Stimulated activated naive CD4-positive, alpha-beta T cell treated with Interleukin-2 at 50 U/mL for 16 hours (primary cell): ENCODE results near the gene RSU1.
"Not testable (repeated sequence)": the region's sequence is repeated elsewhere in the genome, so short reads cannot be mapped to it uniquely, and the experiment has no call there.

Experiments
- DNase-seq: peaks from one replicate; lab custom pipeline; 2025; lab: John Stamatoyannopoulos, UW

RSU1 gene

DNA sequence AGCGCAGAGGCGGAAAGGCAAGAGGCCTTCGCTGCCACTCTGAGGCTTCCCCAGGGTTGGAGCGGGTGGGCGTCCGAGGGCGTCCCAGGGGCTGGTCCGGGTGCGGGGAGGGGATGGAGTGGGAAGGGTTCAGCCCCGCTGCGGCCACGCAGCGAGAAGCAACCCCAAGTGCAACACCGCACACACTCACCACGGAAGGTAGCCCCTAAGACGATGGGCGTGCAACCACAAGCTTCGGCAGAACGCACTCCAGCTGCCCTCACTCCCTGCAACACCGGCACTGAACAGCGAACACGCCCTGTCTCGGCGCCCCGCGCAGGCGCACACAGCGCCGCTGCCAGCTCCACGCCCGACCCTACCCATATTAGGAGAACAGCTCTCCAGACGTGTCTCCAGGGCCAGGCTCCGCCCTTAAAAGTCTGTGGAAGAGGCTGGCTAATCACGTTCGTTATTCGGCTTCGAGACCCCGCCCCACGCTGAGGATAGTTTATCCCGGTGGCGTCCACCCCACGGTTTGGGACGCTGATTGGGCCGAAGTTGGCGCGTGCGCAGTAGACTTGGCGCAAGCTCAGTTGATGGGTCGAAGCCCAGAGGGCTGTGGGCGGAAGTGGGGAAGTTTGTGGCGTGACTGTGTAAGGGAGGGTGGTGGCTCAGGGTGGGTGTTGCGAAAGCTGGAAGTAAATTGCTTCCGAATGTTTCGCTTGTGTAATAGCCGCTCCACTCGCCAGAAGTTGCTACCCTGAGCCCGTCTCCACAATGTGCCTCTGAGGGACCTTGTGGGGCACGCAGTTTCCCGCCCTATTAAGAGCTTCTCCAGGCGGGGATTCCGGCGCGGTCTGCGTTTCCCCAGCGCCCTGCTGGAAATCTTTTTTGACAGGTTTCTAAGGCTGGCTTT, at the start of gene RSU1:
RSU1 (minus strand) TSS at position 300 of the 895 bp plus-strand sequence. CDS start 343 bp downstream, outside the sequence.
- DNase-seq, result peak; percentile 100

DNA sequence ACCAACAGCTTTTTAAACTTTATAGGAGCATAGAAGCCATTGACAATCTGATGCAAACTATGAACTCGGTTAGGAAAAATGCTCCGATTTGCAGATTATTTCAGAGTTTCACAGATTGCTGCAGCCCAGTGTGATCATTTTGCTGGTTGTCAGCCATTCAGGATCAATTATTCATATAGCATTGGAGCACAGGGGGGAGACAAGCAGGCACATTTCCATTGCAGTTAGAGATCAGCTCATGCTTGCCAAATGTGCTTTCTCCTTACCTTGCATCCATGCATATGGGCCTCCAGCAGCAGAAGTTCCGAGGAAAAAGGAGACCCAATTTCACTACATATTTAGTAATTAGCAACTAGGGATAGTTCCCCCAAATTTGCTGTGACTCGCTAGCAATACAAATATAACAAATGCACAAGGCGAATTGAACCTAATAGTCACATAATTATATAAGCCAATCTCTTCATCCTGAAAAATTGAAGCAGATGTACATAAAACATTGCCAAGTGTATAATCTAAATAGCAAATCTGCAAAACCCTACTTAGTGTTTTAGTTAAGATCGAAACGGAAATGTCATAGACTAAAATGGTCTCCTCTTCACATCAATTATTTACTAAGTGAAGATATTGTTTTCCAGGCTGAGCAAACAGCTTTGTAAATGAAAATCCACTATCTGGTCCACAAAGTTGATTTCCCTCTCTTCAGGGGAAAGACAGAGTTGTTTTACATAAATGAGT, 49.5 kb upstream of the RSU1 start:
- DNase-seq, result no peak

DNA sequence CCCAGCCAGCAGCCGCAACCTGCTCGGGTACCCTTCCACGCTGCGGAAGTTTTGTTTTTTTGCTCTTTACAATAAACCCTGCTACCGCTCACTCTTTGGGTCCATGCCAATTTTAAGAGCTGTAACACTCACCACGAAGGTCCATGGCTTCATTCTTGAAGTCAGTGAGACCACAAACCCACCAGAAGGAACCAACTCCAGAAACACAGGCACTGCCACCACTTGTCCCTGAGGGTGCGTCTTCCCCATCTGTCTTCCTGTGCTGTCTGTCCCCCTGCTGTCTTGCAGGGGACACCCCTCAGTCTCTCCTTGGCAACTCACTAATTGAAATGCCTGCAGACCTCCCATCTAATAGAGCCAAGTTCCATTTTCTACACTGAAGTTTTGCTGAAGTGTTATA, 48.5 kb upstream of the RSU1 start:
- no peak for DNase-seq

DNA sequence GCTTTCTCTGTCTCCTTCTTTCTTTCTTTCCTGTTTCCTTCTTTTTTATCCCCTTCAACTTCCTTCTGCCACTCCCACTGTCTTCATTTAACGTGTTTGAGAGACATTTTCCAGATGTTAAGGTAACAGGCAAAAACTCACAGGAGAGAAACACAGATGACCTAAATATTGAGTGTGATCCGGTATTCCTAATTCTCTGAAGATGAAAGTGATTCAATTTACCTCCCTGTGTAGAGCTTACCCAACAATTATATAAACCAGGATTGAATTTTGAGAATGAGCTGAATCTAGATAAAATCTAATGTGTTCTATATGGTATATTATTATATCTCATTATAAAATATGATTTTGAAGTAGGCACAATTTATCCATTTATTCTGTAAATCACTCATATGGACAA, 46.5 kb upstream of the RSU1 start:
- DNase-seq, result no peak

DNA sequence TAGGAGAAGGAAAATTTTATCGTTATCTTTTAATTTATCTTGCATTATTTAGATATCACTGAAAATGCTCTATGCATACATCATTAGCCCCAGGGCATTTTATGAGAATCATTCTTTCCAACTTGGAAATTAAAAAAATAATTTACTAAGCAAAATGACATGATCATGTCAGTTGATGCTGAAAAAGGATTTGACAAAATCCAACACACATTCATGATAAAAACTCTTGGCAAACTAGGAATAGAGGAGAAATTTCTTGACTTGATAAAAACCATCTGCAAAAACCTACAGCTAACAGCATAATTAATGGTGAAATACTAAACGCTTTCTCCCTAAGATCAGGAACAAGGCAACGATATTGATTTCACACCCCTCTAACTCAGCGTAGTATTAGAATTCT, 40.2 kb upstream of the RSU1 start:
- DNase-seq, result no peak

DNA sequence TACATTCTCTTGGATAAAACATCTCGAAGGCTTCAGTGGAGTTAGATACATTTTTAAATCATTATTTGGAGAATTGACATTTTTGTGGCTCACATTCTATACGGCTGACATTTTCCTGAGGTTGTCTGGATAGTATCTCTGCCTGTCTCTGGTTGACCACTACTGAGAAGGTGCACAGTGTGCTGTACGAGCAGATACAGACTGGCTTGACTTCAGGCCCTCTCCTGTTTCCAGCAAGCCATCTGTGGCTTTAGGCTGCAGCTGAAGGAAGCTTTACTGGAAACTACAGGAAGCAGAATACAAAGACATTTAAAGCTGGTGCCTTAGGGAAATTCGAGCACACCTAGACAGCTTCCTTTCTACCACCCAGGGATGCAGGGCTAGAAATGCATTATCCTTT, 39.3 kb upstream of the RSU1 start:
- DNase-seq, result no peak

DNA sequence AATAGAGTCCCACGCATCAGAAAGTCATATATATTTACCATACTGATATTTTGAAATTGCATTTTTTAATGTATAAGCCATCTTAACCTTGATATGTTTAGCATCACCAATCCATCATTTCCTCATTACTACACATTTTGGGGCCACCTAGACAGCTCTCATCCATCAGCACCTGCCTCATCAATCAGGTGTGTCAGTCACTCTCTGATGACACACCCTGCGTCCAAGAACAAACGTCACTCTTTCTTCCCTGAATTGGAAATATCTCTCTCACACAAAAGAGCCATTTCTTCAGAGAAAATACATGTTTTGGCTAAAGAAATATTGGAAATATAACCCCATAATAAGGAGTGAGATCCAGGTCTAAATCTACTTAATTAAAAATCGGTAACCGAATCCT, 38.9 kb upstream of the RSU1 start:
- DNase-seq, result no peak

DNA sequence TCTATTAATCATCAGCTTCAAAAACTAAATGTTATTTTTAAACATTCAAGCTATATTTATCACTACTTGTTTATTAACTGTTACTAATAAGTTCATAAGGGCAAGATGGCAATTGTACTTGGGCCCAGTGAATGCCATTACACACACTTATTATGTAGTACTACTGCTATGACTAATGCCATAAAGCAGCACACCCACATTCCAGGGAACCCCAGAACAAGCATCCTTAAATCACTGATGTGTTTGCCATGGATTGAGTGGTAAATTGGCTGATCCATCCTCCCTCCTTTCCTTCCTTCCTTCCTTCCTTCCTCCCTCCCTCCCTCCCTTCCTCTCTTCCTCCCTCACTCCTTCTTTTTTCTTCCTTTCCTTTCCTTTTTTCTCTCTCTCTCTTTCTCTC, 37.4 kb upstream of the RSU1 start:
- no peak for DNase-seq

DNA sequence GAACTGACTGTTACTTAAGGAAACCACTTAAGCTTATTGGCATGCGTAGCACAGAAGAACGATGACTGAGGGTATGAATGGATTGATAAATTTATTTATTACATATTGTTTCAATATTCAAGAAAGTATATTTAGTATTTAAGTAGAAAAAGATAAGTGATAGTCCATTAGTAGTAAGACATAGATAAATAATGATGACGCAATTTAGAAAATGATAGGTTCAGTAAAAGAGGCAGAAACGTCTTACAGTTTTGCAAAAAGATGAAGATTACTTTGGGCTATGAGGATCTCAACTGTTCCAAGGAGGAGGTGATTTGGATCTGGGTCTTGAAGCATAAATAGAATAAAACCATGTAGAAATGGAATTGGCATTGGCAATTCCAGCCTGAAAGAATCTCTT, 36.6 kb upstream of the RSU1 start:
- no peak for DNase-seq

DNA sequence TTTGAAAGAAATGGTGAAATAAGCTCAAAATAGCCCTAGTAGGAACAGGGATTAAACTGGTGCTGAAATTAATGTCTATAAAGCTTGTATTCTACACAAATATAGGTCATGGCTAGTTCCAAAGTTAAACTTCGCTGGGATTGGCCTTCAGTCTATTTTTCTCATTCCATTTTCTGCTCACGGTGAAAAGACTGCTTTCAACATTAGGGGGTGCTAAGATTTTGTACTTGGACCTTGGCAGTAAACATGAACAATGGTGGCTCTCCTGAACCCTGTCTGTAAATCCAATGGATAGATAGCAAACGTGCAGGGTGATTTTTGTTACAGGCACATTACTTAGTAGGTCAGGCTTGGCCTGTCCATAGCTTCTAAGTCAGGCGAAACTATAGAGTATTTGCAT, 36.0 kb upstream of the RSU1 start:
- no peak for DNase-seq

DNA sequence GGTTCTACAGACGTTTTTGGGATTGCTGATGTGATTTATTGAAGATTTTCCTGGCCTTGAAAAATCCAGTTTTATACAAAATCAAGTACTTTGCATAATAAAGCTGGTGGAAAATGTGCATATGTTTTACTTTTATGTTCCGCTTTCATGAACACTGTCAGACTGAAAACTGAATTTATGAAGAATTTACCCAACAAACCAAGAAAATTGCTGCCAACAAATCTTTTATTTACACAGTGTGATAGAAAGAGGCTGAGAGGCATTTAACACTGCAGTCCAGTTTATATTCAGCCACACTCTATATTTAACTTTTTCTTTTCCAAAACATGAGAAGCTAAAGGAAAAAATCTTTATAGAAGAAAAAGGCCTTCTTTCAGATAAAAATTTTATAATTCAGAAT, 35.4 kb upstream of the RSU1 start:
- no peak for DNase-seq

DNA sequence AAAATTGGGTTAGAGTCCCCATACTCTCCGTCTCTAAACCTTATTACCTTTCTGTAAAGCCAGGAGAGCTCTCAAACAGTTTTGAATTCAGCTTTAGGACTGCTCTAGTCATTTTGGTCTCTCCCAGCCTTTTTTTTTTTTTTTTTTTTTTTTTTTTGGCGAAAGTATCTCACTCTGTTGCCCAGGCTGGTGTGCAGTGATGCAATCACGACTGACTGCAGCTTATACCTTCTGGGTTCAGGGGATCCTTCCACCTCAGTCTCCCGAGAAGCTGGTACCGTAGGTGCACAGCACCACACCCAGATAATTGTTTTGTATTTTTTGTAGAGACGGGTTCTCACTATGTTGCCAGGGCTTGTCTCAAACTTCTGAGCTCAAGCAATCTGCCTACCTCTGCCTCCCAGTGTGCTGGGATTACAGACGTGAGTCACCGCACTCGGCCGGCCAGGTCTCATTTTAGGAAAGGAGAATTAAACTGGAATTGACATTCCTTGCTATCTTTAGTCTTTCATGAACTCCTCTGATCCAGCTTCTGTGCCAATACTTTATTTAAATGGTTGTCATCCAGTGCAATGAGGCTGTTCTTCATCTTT, 31.4 kb upstream of the RSU1 start:
- no peak for DNase-seq

DNA sequence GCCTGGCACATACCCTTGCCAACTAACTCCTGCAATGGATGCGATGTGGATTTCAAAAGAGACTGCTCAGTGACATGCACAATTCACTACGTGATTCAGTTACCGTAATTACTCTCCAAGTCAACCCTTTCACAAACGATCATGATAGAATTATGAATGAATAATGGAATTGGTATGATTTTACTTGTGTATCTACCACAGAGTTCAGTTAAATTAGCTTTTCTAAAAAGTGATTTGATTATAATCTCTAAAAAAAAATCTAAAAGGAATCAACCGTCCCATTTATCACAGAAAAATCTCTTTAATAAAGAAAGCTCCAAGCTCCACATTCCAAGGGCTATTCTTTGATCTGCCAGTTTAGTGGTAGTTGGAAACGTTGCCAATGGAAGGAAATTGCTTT, 30.4 kb upstream of the RSU1 start:
- no peak for DNase-seq

DNA sequence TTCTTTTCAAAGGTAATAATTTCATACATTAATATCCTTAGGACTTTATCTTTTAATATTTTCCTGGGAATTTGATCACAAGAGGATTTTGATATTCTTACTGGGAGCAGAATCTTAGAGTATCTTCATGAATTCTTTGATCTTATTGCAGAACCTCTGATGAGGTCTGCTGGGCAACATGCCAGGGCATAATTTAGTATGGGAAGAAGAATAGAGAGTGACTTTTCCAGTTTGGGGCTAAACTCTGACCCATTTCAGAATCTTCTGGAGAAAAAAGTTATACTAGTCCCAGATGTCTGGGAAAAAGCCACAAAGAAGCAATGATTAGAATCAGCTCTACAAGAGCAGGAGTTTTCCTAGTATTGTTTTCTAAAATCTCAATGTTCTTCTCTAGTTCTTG, 28.0 kb upstream of the RSU1 start:
- DNase-seq, result no peak

DNA sequence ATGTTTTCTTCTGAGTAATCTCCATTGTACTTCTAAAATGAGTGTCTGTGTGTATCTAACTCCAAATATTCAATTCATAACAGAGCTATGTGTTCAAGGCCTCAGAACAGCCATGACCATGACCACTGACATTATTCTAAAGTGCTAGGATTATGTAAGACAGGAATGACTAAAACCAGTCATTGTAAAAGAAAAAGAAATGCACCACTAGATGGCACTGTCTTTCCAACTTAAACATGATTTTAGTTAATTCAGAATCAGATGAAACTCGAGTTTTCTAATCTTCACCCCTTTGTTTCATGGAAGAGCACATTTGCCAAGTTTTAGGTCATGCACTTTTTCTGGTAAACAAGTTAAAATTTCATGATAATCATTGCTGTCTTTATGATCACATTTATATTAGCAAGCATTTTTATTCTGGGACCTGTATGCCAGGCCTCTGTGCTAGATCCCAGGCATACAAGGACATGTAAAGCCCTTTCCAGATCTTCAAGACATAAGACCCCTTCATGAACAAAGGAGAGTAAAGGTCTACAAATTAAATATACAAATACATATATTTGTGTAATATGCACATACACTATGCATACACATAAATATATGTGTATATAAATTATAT, 26.1 kb upstream of the RSU1 start:
- no peak for DNase-seq

DNA sequence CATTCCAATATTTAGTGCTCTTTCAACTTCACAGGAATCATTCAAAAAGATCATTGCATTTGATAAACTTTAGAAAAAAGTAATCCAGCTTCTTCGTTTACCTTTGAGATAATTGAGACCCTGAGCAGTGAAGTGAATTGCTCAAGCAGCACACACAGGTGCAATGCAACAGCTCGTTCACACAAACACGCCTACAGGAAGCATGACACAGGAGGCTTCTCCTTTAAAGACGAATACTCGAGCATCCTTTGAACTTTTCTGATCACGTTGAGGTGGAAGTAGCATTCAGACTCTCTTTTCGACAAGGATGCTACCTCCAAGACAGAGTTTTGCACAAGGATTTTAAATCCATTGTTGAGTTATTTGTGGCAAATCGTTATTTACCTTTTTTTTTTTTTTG, 18.0 kb upstream of the RSU1 start:
- DNase-seq, result peak; percentile 1

DNA sequence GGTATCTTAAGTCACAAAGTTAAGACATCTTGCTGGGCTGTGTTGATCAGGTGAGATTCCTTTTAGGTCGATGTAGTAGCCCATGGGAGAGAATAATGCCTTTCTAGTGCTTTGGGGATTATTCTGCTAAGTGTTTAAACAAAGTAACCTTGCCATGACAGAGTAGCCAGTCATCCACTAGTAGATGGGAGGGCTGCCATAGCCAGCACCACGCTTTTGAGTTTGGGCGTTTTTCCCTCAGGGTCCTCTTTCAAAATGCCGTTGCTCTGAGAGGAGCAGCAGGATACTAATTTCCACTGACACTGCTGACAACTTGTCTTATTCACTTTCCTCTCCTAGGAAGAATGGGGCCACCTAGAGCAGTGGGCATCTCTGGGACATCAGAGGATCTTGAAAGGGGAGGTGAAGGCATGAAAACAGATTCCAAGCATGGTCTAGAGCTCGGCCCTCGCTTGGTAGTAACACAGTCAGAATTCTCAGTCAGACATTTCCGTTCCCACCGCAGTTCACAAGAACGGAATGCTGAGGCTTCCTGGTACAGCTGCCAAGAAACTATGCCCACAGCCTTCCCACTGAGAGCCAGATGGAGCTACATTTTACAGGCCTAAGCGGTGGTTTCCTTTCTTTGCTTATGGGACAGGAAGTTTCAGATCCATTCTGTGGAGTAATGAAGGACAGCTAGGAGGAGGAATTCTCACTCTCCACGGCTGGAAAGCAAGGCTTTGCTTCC, 15.3 kb upstream of the RSU1 start:
- DNase-seq, result no peak

DNA sequence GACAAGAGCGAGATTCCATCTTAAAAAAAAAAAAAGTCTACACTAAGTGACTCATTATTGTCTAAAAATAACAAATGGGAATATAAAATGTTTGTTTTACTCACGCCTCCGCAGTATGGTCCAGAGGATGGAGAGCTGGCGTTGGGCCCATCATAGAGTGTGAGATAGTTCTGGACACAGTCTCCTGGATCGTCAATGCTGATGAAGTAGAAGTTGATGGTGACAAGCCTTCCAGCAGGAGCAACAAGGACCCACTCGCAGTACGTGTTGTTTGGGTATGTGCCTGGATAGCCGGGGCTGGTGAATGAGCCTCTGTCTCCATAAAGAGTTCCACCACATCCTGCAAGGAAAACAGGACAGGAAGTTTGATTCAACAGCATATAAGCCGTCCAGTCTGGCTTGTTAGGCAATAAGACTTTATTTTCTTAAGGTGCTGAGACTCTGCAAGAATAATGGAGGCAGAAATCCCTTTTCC, 11.5 kb upstream of the RSU1 start:
- DNase-seq, result no peak

DNA sequence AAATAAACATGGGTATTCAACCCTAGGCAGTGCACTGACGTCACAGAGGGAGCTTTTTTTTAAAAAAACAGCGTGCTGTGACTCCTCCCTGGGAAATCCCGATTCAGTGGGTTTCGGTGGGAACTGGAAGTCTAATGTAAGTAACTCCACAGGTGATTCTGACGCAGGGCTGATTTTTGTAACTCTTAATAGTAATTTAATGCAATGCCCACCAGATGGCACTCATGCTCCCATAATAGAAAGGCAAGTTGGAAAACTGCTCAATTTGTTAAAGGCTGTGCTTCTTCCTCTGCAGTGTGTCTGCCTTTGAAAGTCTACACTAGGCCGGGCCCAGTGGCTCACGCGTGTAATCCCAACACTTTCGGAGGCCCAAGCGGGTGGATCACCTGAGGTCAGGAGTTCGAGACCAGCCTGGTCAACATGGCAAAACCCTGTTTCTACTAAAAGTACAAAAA, 10.9 kb upstream of the RSU1 start:
- DNase-seq, result peak; percentile 36

DNA sequence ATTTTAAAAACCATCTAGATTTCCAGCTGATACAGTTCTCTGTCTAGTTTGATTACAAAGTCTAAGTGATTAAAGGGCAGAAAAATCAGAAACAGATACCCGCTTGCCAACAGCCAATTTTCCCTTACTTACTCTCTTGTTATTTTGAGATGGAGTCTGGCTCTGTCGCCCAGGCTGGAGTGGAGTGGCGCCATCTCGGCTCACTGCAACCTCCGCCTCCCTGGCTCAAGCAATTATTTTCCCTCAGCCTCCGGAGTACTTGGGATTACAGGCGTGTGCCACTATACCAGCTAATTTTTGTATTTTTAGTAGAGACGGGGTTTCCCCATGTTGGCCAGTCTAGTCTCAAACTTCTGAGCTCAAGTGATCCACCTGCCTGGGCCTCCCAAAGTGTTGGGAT, 10.2 kb upstream of the RSU1 start:
- DNase-seq, result not testable (repeated sequence)

DNA sequence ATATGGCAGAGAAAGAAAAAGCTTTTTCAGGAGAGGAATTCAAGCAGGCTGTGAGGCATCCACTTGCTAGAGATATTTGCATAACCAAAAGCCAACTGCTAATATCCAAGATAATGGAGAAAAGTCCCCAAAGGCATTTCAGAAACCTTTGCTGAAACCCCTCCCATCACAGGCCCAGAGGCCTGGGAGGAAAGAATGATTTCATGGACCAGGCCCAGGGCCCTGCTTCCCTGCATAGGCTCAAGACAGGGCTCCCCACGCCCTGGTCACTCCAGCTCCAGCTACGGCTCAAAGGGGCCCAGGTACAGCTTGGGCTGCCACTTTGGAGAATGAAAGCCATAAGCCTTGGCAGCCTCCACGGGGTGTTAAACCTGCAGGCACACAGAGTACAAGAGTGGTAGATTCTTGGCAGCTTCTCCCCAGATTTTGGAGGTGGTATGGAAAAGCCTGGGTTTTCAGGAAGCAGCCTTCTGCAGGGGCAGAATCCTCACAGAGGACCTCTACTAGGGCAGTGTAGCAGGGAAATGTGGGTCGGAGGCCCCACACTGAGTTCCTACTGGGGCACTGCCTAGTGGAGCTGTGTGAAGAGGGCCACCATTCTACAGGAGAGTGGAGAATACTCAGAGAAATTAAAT, 5.6 kb upstream of the RSU1 start:
- no peak for DNase-seq
